Peyer's patch (tissue), 4 donors: Measurements from ENCODE around the gene OPA1.

Experiments used
- POLR2A ChIP-seq, 2 donors: fragments of 450-650 bp; IDR thresholded peaks; one replicate each; pipeline ENCODE4 v1.5.1; 2017; ENCODE audit warnings: antibody characterized with exemption in 2 of 2, mild to moderate bottlenecking in 2 of 2, moderate library complexity in 2 of 2
- TF ChIP-seq, protein P1 (sequence below), 6 experiments: fragments of 450-650 bp in 4 of 6; fragments of 200-600 bp in 2 of 6; sonication (generic) in 1 of 6; IDR thresholded peaks; one replicate each; pipeline ENCODE4 v1.5.1; 2017 to 2019; ENCODE audit warnings: antibody characterized with exemption in 6 of 6, mild to moderate bottlenecking in 3 of 6, moderate library complexity in 1 of 6

DNA sequence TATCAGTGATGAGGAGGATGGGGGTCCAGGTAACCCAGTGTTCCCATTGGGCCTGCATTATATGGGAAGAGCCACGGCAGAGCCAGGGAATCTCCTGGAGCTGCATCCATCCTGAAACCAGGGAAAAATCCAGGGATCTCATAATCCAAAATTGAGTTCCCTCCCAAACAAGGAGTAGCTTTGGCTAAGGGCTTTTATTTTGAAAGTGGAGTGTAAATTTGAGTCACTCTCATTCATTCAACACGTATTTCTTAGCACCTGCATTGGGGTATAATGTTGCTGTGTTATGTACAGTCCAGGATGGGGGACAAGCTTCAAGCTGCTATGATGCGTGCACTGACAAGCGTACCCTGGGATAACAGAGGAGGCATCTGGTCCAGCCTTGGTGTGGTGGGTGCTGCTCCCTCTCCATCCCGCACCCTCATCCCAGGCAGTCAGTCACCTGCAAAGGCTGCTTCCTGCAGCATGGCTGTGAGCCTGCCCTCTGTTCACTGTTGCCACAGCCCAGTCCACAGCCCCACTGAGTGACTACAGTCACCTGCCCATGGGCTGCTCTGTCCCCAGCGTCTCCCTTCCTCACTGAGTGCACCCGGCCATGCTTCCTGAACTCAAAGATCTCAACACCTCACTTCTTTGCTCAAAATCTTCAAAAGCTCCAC is 135.6 kb downstream of the OPA1 start:
- TF ChIP-seq, protein P1, sequence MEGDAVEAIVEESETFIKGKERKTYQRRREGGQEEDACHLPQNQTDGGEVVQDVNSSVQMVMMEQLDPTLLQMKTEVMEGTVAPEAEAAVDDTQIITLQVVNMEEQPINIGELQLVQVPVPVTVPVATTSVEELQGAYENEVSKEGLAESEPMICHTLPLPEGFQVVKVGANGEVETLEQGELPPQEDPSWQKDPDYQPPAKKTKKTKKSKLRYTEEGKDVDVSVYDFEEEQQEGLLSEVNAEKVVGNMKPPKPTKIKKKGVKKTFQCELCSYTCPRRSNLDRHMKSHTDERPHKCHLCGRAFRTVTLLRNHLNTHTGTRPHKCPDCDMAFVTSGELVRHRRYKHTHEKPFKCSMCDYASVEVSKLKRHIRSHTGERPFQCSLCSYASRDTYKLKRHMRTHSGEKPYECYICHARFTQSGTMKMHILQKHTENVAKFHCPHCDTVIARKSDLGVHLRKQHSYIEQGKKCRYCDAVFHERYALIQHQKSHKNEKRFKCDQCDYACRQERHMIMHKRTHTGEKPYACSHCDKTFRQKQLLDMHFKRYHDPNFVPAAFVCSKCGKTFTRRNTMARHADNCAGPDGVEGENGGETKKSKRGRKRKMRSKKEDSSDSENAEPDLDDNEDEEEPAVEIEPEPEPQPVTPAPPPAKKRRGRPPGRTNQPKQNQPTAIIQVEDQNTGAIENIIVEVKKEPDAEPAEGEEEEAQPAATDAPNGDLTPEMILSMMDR (IDR thresholded peaks at IDR 0.05), result no peak
- no peak for TF ChIP-seq POLR2A (IDR thresholded peaks at IDR 0.05)
